ENCODE data around the gene LARP1. TPM values are rescaled to one million over a fixed set of nuclear protein-coding genes. Genes with fewer than 3 reads are reported as not detected.

The LARP1 gene
- total RNA-seq, 1 experiment from 2014 or later, result 105 TPM

GRCh38 chr5:154794525-154795234, 39.5 kb downstream of the LARP1 start:
- no peak overlapping the region for H3K9ac ChIP-seq (ENCODE audit: low read length)
- peaks cover 22% of the 10 kb centered on the region for H3K4me1 ChIP-seq (ENCODE audit: low read length)
- no peaks in the 10 kb centered on the region for H3K9me3 ChIP-seq (ENCODE audit: low read length)
- no peaks in the 10 kb centered on the region for H3K27me3 ChIP-seq (ENCODE audit: low read length)
- DNase-seq, result no peak
- H3K36me3 ChIP-seq (ENCODE audit: insufficient read depth, low read length), result peaks cover 68% of the 10 kb centered on the region
- H4K20me1 ChIP-seq (ENCODE audit: insufficient read depth, low read depth, low read length), result peaks cover 35% of the 10 kb centered on the region
- peaks cover 68% of the 10 kb centered on the region for H3K79me2 ChIP-seq (ENCODE audit: low read length)
- H3K4me3 ChIP-seq (ENCODE audit: low read length), result no peak overlapping the region
- H3K4me2 ChIP-seq (ENCODE audit: low read depth, low read length, poor library complexity, severe bottlenecking), result no peak overlapping the region
- no peak overlapping the region for H2AFZ ChIP-seq (ENCODE audit: low read length)
- no peak overlapping the region for H3K27ac ChIP-seq (ENCODE audit: low read length)
- H3K9me2 ChIP-seq (replicated peaks; ENCODE audit: insufficient read depth, low read length), result no peaks in the 10 kb centered on the region

- H3K27ac ChIP-seq (ENCODE audit: low read length), result no peak overlapping the region
- H3K79me2 ChIP-seq (ENCODE audit: low read length), result peaks cover 62% of the 10 kb centered on the region
- no peak overlapping the region for H3K4me3 ChIP-seq (ENCODE audit: low read length)
- H3K9me3 ChIP-seq (ENCODE audit: low read length), result no peaks in the 10 kb centered on the region
- DNase-seq, result no peak
- H3K9me2 ChIP-seq (replicated peaks; ENCODE audit: insufficient read depth, low read length), result no peaks in the 10 kb centered on the region
- H3K4me1 ChIP-seq (ENCODE audit: low read length), result peaks cover 17% of the 10 kb centered on the region
- H4K20me1 ChIP-seq (ENCODE audit: insufficient read depth, low read depth, low read length), result peaks cover 30% of the 10 kb centered on the region
- H2AFZ ChIP-seq (ENCODE audit: low read length), result no peak overlapping the region
- H3K9ac ChIP-seq (ENCODE audit: low read length), result no peak overlapping the region
- H3K36me3 ChIP-seq (ENCODE audit: insufficient read depth, low read length), result peaks cover 68% of the 10 kb centered on the region
- no peak overlapping the region for H3K4me2 ChIP-seq (ENCODE audit: low read depth, low read length, poor library complexity, severe bottlenecking)
- H3K27me3 ChIP-seq (ENCODE audit: low read length), result no peaks in the 10 kb centered on the region
Observed at GRCh38 chr5:154795235-154795596, 40.0 kb downstream of the LARP1 start.

- Histone ChIP-seq H3K4me3 (ENCODE audit: low read length) (no peak overlapping the region), H3K79me2 (ENCODE audit: low read length) (peaks cover 52% of the 10 kb centered on the region), H3K9ac (ENCODE audit: low read length) (no peak overlapping the region), H3K27me3 (ENCODE audit: low read length) (no peaks in the 10 kb centered on the region), H2AFZ (ENCODE audit: low read length) (no peak overlapping the region), H4K20me1 (ENCODE audit: insufficient read depth, low read depth, low read length) (0 out of 2 replicates have a peak, but pooled peaks cover 13% of the 10 kb centered on the region), H3K27ac (ENCODE audit: low read length) (no peak overlapping the region), H3K36me3 (ENCODE audit: insufficient read depth, low read length) (peaks cover 73% of the 10 kb centered on the region), H3K4me1 (ENCODE audit: low read length) (no peaks in the 10 kb centered on the region), H3K9me2 (replicated peaks; ENCODE audit: insufficient read depth, low read length) (no peaks in the 10 kb centered on the region), H3K4me2 (ENCODE audit: low read depth, low read length, poor library complexity, severe bottlenecking) (no peak overlapping the region), H3K9me3 (ENCODE audit: low read length) (no peaks in the 10 kb centered on the region)
- DNase-seq, result no peak
Observed at GRCh38 chr5:154797762-154798161, 42.6 kb downstream of the LARP1 start.

- Histone ChIP-seq H3K9me3 (ENCODE audit: low read length) (no peaks in the 10 kb centered on the region), H3K79me2 (ENCODE audit: low read length) (peaks cover 41% of the 10 kb centered on the region), H4K20me1 (ENCODE audit: insufficient read depth, low read depth, low read length) (0 out of 2 replicates have a peak, but pooled peaks cover 3% of the 10 kb centered on the region), H3K9ac (ENCODE audit: low read length) (no peak overlapping the region), H3K27ac (ENCODE audit: low read length) (no peak overlapping the region), H3K4me1 (ENCODE audit: low read length) (no peaks in the 10 kb centered on the region), H3K27me3 (ENCODE audit: low read length) (no peaks in the 10 kb centered on the region), H2AFZ (ENCODE audit: low read length) (no peak overlapping the region), H3K9me2 (replicated peaks; ENCODE audit: insufficient read depth, low read length) (no peaks in the 10 kb centered on the region), H3K4me2 (ENCODE audit: low read depth, low read length, poor library complexity, severe bottlenecking) (no peak overlapping the region), H3K4me3 (ENCODE audit: low read length) (no peak overlapping the region), H3K36me3 (ENCODE audit: insufficient read depth, low read length) (peaks cover 78% of the 10 kb centered on the region)
- no peak for DNase-seq
Observed at GRCh38 chr5:154800582-154800981, 45.4 kb downstream of the LARP1 start.

GRCh38 chr5:154801083-154801482, 45.9 kb downstream of the LARP1 start:
- no peak overlapping the region for H2AFZ ChIP-seq (ENCODE audit: low read length)
- H3K9ac ChIP-seq (ENCODE audit: low read length), result no peak overlapping the region
- H3K4me1 ChIP-seq (ENCODE audit: low read length), result no peaks in the 10 kb centered on the region
- H3K27ac ChIP-seq (ENCODE audit: low read length), result no peak overlapping the region
- peaks cover 83% of the 10 kb centered on the region for H3K36me3 ChIP-seq (ENCODE audit: insufficient read depth, low read length)
- no peak for DNase-seq
- H3K4me3 ChIP-seq (ENCODE audit: low read length), result no peak overlapping the region
- no peaks in the 10 kb centered on the region for H3K27me3 ChIP-seq (ENCODE audit: low read length)
- 0 out of 2 replicates have a peak, but pooled peaks cover 3% of the 10 kb centered on the region for H4K20me1 ChIP-seq (ENCODE audit: insufficient read depth, low read depth, low read length)
- no peaks in the 10 kb centered on the region for H3K9me3 ChIP-seq (ENCODE audit: low read length)
- H3K79me2 ChIP-seq (ENCODE audit: low read length), result peaks cover 46% of the 10 kb centered on the region
- H3K9me2 ChIP-seq (replicated peaks; ENCODE audit: insufficient read depth, low read length), result no peaks in the 10 kb centered on the region
- H3K4me2 ChIP-seq (ENCODE audit: low read depth, low read length, poor library complexity, severe bottlenecking), result no peak overlapping the region

GRCh38 chr5:154802050-154802449, 46.9 kb downstream of the LARP1 start:
- no peak overlapping the region for H2AFZ ChIP-seq (ENCODE audit: low read length)
- peaks cover 80% of the 10 kb centered on the region for H3K36me3 ChIP-seq (ENCODE audit: insufficient read depth, low read length)
- no peaks in the 10 kb centered on the region for H3K9me3 ChIP-seq (ENCODE audit: low read length)
- H3K27ac ChIP-seq (ENCODE audit: low read length), result no peak overlapping the region
- peaks cover 40% of the 10 kb centered on the region for H3K79me2 ChIP-seq (ENCODE audit: low read length)
- H3K4me3 ChIP-seq (ENCODE audit: low read length), result no peak overlapping the region
- no peak overlapping the region for H3K9ac ChIP-seq (ENCODE audit: low read length)
- no peaks in the 10 kb centered on the region for H3K9me2 ChIP-seq (replicated peaks; ENCODE audit: insufficient read depth, low read length)
- no peaks in the 10 kb centered on the region for H3K4me1 ChIP-seq (ENCODE audit: low read length)
- DNase-seq, result no peak
- no peak overlapping the region for H3K4me2 ChIP-seq (ENCODE audit: low read depth, low read length, poor library complexity, severe bottlenecking)
- no peaks in the 10 kb centered on the region for H4K20me1 ChIP-seq (ENCODE audit: insufficient read depth, low read depth, low read length)
- no peaks in the 10 kb centered on the region for H3K27me3 ChIP-seq (ENCODE audit: low read length)

GRCh38 chr5:154806176-154806575, 51.0 kb downstream of the LARP1 start:
- Histone ChIP-seq H3K79me2 (ENCODE audit: low read length) (peaks cover 30% of the 10 kb centered on the region), H3K9me3 (ENCODE audit: low read length) (no peaks in the 10 kb centered on the region), H3K9ac (ENCODE audit: low read length) (no peak overlapping the region), H3K4me2 (ENCODE audit: low read depth, low read length, poor library complexity, severe bottlenecking) (no peak overlapping the region), H3K36me3 (ENCODE audit: insufficient read depth, low read length) (peaks cover 65% of the 10 kb centered on the region), H2AFZ (ENCODE audit: low read length) (no peak overlapping the region), H3K4me1 (ENCODE audit: low read length) (no peaks in the 10 kb centered on the region), H3K27ac (ENCODE audit: low read length) (no peak overlapping the region), H4K20me1 (ENCODE audit: insufficient read depth, low read depth, low read length) (no peaks in the 10 kb centered on the region), H3K27me3 (ENCODE audit: low read length) (no peaks in the 10 kb centered on the region), H3K9me2 (replicated peaks; ENCODE audit: insufficient read depth, low read length) (no peaks in the 10 kb centered on the region), H3K4me3 (ENCODE audit: low read length) (no peak overlapping the region)
- no peak for DNase-seq

GRCh38 chr5:154811239-154811638, 56.1 kb downstream of the LARP1 start:
- H3K9ac ChIP-seq (ENCODE audit: low read length), result no peak overlapping the region
- DNase-seq, result no peak
- H3K36me3 ChIP-seq (ENCODE audit: insufficient read depth, low read length), result peaks cover 65% of the 10 kb centered on the region
- peaks cover 18% of the 10 kb centered on the region; the same call in 1 of the 2 replicates for H4K20me1 ChIP-seq (ENCODE audit: insufficient read depth, low read depth, low read length)
- no peak overlapping the region for H2AFZ ChIP-seq (ENCODE audit: low read length)
- no peak overlapping the region for H3K4me2 ChIP-seq (ENCODE audit: low read depth, low read length, poor library complexity, severe bottlenecking)
- H3K9me2 ChIP-seq (replicated peaks; ENCODE audit: insufficient read depth, low read length), result no peaks in the 10 kb centered on the region
- no peaks in the 10 kb centered on the region for H3K27me3 ChIP-seq (ENCODE audit: low read length)
- peaks cover 44% of the 10 kb centered on the region for H3K79me2 ChIP-seq (ENCODE audit: low read length)
- H3K27ac ChIP-seq (ENCODE audit: low read length), result no peak overlapping the region
- H3K9me3 ChIP-seq (ENCODE audit: low read length), result no peaks in the 10 kb centered on the region
- no peaks in the 10 kb centered on the region for H3K4me1 ChIP-seq (ENCODE audit: low read length)
- no peak overlapping the region for H3K4me3 ChIP-seq (ENCODE audit: low read length)

All from Karpas-422 (cell line).